SK-N-SH (cell line): Measurements from ENCODE around the gene OSBPL5.

Source experiments
- EP300 ChIP-seq, 2 experiments: IDR thresholded peaks; 2 replicates each; pipeline versions ENCODE4 v1.4.0 to v1.6.1; 2012; ENCODE audit warnings: borderline replicate concordance in 1 of 2, low read depth in 1 of 2, low read length in 1 of 2
- EZH2phosphoT487 ChIP-seq: fragments of 200-600 bp; sonication (generic); IDR thresholded peaks from 2 replicates; pipeline ENCODE4 v1.6.1; 2017; ENCODE audit warnings: low read depth, mixed run types, mild to moderate bottlenecking, antibody characterized with exemption, moderate library complexity, borderline replicate concordance
- GATA2 ChIP-seq: sonication (generic); formaldehyde crosslinking; IDR thresholded peaks from 2 replicates; pipeline ENCODE4 v1.5.0; 2020; ENCODE audit warnings: mild to moderate bottlenecking, missing genetic modification reagents
- MXI1 ChIP-seq: IDR thresholded peaks from 2 replicates; pipeline ENCODE4 v1.6.1; 2012; ENCODE audit warnings: mild to moderate bottlenecking, low read depth, low read length, improper control_type of control experiment
- POLR2AphosphoS5 ChIP-seq: IDR thresholded peaks from 2 replicates; pipeline ENCODE4 v1.6.1; 2012; ENCODE audit warnings: low read depth, low read length
- SIN3A ChIP-seq: IDR thresholded peaks from 2 replicates; pipeline ENCODE4 v1.6.1; 2012; ENCODE audit warnings: low read depth, mild to moderate bottlenecking, low read length, moderate library complexity, borderline replicate concordance
- TEAD4 ChIP-seq: IDR thresholded peaks from 2 replicates; pipeline ENCODE4 v1.4.0; 2012; ENCODE audit warnings: mild to moderate bottlenecking, borderline replicate concordance; ENCODE audit not compliant: insufficient read depth
- TF ChIP-seq, protein P1 (sequence below): fragments of 200-600 bp; sonication (generic); IDR thresholded peaks from 2 replicates; pipeline ENCODE4 v1.6.1; 2017; ENCODE audit warnings: antibody characterized with exemption, mild to moderate bottlenecking, moderate library complexity
- TF ChIP-seq, protein P2 (sequence below): IDR thresholded peaks from 2 replicates; pipeline ENCODE4 v1.6.1; 2012; ENCODE audit warnings: mild to moderate bottlenecking, low read depth, low read length, moderate library complexity
- TF ChIP-seq, protein P3 (sequence below): IDR thresholded peaks from 2 replicates; pipeline ENCODE4 v1.4.0; 2012; ENCODE audit warnings: low read depth
- TF ChIP-seq, protein P4 (sequence below): IDR thresholded peaks from 2 replicates; pipeline ENCODE4 v1.4.0; 2012; ENCODE audit warnings: low read depth, borderline replicate concordance

DNA sequence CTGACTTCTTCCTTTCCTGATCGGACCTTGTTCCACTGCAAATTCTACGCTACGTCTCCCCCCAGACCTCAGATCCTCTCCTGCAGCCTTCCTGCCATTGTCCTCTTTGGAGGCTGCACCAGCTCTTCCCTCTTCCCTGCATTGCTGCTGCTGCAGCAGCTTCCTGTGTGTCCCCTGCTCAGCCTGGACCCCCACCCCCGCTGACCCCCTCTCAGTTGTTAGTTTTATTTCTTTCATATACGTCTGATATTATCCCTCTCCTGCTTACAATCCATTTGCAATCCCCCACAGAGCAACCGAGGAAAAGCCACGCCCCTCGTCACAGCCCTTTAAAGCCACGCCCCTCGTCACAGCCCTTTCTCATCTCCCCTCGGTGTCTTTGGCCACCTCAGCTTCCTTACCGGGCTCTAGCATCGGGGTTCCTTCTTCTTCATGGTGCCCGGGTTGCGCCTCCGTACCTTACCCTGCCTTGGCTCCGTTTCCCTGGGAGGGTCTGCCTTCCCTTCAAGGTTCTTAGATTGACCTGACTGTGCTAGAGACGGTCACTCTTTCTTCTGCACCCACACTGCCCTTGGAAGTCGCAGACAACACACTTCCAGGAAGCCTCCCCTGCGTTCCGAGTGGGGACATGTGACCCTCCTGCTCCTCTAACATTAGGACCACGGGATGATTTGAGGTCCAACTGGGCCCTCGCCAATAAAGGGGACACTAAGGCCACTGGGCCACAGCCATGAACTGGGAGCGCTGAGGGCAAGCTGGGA, 48.7 kb upstream of the OSBPL5 start:
- no peak for TF ChIP-seq SIN3A
- TF ChIP-seq, protein P1, sequence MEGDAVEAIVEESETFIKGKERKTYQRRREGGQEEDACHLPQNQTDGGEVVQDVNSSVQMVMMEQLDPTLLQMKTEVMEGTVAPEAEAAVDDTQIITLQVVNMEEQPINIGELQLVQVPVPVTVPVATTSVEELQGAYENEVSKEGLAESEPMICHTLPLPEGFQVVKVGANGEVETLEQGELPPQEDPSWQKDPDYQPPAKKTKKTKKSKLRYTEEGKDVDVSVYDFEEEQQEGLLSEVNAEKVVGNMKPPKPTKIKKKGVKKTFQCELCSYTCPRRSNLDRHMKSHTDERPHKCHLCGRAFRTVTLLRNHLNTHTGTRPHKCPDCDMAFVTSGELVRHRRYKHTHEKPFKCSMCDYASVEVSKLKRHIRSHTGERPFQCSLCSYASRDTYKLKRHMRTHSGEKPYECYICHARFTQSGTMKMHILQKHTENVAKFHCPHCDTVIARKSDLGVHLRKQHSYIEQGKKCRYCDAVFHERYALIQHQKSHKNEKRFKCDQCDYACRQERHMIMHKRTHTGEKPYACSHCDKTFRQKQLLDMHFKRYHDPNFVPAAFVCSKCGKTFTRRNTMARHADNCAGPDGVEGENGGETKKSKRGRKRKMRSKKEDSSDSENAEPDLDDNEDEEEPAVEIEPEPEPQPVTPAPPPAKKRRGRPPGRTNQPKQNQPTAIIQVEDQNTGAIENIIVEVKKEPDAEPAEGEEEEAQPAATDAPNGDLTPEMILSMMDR: no peak
- TF ChIP-seq, protein P2, sequence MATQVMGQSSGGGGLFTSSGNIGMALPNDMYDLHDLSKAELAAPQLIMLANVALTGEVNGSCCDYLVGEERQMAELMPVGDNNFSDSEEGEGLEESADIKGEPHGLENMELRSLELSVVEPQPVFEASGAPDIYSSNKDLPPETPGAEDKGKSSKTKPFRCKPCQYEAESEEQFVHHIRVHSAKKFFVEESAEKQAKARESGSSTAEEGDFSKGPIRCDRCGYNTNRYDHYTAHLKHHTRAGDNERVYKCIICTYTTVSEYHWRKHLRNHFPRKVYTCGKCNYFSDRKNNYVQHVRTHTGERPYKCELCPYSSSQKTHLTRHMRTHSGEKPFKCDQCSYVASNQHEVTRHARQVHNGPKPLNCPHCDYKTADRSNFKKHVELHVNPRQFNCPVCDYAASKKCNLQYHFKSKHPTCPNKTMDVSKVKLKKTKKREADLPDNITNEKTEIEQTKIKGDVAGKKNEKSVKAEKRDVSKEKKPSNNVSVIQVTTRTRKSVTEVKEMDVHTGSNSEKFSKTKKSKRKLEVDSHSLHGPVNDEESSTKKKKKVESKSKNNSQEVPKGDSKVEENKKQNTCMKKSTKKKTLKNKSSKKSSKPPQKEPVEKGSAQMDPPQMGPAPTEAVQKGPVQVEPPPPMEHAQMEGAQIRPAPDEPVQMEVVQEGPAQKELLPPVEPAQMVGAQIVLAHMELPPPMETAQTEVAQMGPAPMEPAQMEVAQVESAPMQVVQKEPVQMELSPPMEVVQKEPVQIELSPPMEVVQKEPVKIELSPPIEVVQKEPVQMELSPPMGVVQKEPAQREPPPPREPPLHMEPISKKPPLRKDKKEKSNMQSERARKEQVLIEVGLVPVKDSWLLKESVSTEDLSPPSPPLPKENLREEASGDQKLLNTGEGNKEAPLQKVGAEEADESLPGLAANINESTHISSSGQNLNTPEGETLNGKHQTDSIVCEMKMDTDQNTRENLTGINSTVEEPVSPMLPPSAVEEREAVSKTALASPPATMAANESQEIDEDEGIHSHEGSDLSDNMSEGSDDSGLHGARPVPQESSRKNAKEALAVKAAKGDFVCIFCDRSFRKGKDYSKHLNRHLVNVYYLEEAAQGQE: no peak
- TF ChIP-seq TEAD4: no peak
- no peak for TF ChIP-seq EP300 (IDR thresholded peaks at IDR 0.05; ENCODE audit: borderline replicate concordance in 1 of 2, low read depth in 1 of 2, low read length in 1 of 2)
- TF ChIP-seq MXI1: no peak
- no peak for TF ChIP-seq EZH2phosphoT487
- no peak for TF ChIP-seq POLR2AphosphoS5
- TF ChIP-seq, protein P3, sequence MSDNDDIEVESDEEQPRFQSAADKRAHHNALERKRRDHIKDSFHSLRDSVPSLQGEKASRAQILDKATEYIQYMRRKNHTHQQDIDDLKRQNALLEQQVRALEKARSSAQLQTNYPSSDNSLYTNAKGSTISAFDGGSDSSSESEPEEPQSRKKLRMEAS: no peak
- TF ChIP-seq GATA2 (CRISPR knock-in tag): no peak
- TF ChIP-seq, protein P4, sequence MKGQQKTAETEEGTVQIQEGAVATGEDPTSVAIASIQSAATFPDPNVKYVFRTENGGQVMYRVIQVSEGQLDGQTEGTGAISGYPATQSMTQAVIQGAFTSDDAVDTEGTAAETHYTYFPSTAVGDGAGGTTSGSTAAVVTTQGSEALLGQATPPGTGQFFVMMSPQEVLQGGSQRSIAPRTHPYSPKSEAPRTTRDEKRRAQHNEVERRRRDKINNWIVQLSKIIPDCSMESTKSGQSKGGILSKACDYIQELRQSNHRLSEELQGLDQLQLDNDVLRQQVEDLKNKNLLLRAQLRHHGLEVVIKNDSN: no peak
